Kidney (tissue), 14 donors: Measurements from ENCODE around the gene CELF1. TPM values are rescaled to one million over a fixed set of nuclear protein-coding genes. Genes with fewer than 3 reads are reported as not detected.

ENCODE experiments used
- DNase-seq, 5 donors: peaks; one replicate each; pipeline ENCODE4 v3.0.0-alpha.2; 2013 to 2020
- FAIRE-seq: peaks from 2 replicates; lab custom pipeline; 2012; peaks lifted over from hg19 to GRCh38; lab: Jason Lieb, UNC
- H3K27ac ChIP-seq, 2 donors: one replicate each; pipeline ENCODE4 v1.7.0; 2013; ENCODE audit warnings: low read depth in 2 of 2, low read length in 2 of 2, inconsistent platforms in 1 of 2
- H3K27me3 ChIP-seq: one replicate; pipeline ENCODE4 v1.7.1; 2013; ENCODE audit warnings: low read length, inconsistent platforms; ENCODE audit not compliant: control insufficient read depth, insufficient read depth
- H3K36me3 ChIP-seq, 3 donors: one replicate each; pipeline versions ENCODE4 v1.7.0 to v1.7.1; 2013; ENCODE audit warnings: low read length in 3 of 3, control low read depth in 1 of 3, inconsistent platforms in 1 of 3; ENCODE audit not compliant: insufficient read depth in 3 of 3, control insufficient read depth in 2 of 3
- H3K4me1 ChIP-seq, 3 donors: one replicate each; pipeline versions ENCODE4 v1.7.0 to v1.7.1; 2013; ENCODE audit warnings: low read length in 3 of 3, inconsistent platforms in 1 of 3, low read depth in 1 of 3; ENCODE audit not compliant: control insufficient read depth in 2 of 3, insufficient read depth in 2 of 3
- H3K4me3 ChIP-seq, 3 donors: one replicate each; pipeline versions ENCODE4 v1.7.0 to v1.8.1; 2013; ENCODE audit warnings: low read length in 3 of 3, control low read depth in 1 of 3, inconsistent platforms in 1 of 3
- H3K9ac ChIP-seq, 3 donors: one replicate each; pipeline versions ENCODE4 v1.7.0 to v1.7.1; 2013; ENCODE audit warnings: low read length in 3 of 3, control low read depth in 1 of 3, inconsistent platforms in 1 of 3
- H3K9me3 ChIP-seq, 3 donors: one replicate each; pipeline versions ENCODE4 v1.7.0 to v1.7.1; 2013; ENCODE audit warnings: low read length in 3 of 3, control low read depth in 1 of 3, inconsistent platforms in 1 of 3; ENCODE audit not compliant: control insufficient read depth in 2 of 3, insufficient read depth in 1 of 3
- CTCF ChIP-seq: IDR thresholded peaks from 3 replicates; pipeline ENCODE4 v1.5.1; 2012; ENCODE audit warnings: mild to moderate bottlenecking, moderate library complexity, borderline replicate concordance; ENCODE audit not compliant: insufficient read depth; ENCODE audit errors: extremely low read depth
- intact Hi-C: fragments of 100-400 bp; cut with DNase I; formaldehyde crosslinking; loops from one replicate; pipeline ENCODE4 v1.11.1; 2022
- polyA plus RNA-seq: library from polyadenylated mRNA; stranded (reverse); fragments of 350-450 nt; fragmentation: Illumina TruSeq; extraction: RNeasy Lipid Tissue Mini Kit (QIAGEN cat#74804); gene quantifications from one replicate; pipeline ENCODE4 v1.2.3, GENCODE V29; 2014; ENCODE audit warnings: low read depth, low replicate concordance; ENCODE audit not compliant: insufficient read depth
- total RNA-seq: library from RNA; stranded (reverse); fragmentation: NEBNext Ultra II Directional; extraction: Animal tissue kit (Norgen Biotek cat#: 25700); gene quantifications from one replicate; pipeline ENCODE4 v1.2.1, GENCODE V29; 2021
- donor health status: control.
- donor health status: control.
- donor health status: control.
- donor health status: control.
- donor health status: control.
- donor health status: DM: yes; HTN: yes; CAD: no.
- donor health status: Normal renal cell carcinoma (clear cell type).

CELF1 gene
- total and polyA plus RNA-seq, 2 donors from 2014 or later: 30.8 to 115 TPM

DNA sequence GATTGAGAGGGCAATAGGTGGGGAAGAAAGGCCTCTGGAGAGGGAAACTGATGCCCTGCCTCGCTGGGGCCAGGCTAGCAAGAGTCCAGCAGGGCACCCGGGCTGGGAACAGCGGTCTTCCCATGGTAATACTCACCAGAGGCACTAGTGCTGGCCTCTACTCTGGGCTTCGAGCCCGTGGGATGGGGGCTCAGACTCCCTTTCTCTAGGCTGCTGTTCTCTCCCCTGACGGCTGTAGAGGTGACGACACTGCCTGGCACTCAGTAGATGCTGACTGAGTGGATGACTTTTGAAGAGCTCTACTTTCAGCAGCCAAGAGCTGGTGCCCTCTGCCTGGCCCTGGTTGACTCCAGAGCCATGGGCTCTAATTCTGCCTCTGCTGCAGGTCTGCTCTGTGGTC lies 42.1 kb upstream of the CELF1 start:
- Histone ChIP-seq H3K4me3 (no peak overlapping the region), H3K4me1 (no peaks in the 10 kb centered on the region), H3K27me3 (peaks cover 3% of the 10 kb centered on the region), H3K27ac (no peak overlapping the region), H3K36me3 (no peaks in the 10 kb centered on the region), H3K9ac (no peak overlapping the region), H3K9me3 (no peaks in the 10 kb centered on the region)
- no peak for TF ChIP-seq CTCF
- no peak for FAIRE-seq
- no peak for DNase-seq
- intact Hi-C loops: no loop called here

- no peak for TF ChIP-seq CTCF
- peak within 1 kb of the TSS in 1 of 3 donors; percentile 23 for H3K4me3 ChIP-seq
- H3K27me3 ChIP-seq: peaks cover 3% of the 10 kb centered on the region
- H3K9me3 ChIP-seq: no peaks in the 10 kb centered on the region
- no peaks in the 10 kb centered on the region for H3K4me1 ChIP-seq
- H3K9ac ChIP-seq: no peak within 1 kb of the TSS
- no peak within 1 kb of the TSS for H3K27ac ChIP-seq
- FAIRE-seq: no peak
- intact Hi-C loops: no loop called here
- no peaks in the 10 kb centered on the region for H3K36me3 ChIP-seq
- peak; percentile 60 to 68 (median 64) for DNase-seq
Measured at GRCh38 chr11:47593934-47594855, 41.3 kb upstream of the CELF1 start, which contains the start of gene C1QTNF4. C1QTNF4 (minus strand) TSS chr11:47594411; CDS start chr11:47590810, 3,601 bp downstream.

DNA sequence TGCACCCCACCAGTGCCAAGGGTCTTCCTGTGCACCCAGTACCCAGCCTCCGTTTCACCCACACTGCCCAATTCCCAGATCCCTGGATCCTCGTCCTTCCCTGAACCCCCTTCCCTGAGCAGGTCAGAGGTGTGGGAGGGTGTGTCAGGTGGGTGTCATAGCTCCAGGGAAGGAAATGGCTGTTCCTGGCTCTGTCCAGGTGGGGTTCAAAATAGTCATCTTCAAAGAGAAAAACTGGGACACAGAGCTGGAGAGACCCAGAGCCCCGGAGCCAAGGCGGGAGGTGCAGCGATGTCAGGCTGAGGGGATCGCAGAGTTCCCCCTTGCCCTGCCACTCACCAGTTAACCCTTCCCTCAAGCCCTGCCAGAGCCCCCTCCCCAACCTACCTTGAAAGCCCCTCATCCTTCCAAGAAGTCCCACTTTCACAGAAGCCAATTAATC lies 40.6 kb upstream of the CELF1 start:
- Histone ChIP-seq H3K27ac (no peak overlapping the region), H3K36me3 (no peaks in the 10 kb centered on the region), H3K4me3 (peak overlapping the region in 1 of 3 donors; percentile 21), H3K4me1 (no peaks in the 10 kb centered on the region), H3K27me3 (peaks cover 3% of the 10 kb centered on the region), H3K9me3 (no peaks in the 10 kb centered on the region), H3K9ac (no peak overlapping the region)
- no peak for FAIRE-seq
- no peak for TF ChIP-seq CTCF
- DNase-seq: peak in 1 of 5 donors; percentile 29
- intact Hi-C loops: no loop called here
